ENCODE measurements around the gene GOLGA6L10.
"Not testable (repeated sequence)": the region's sequence is repeated elsewhere in the genome, so short reads cannot be mapped to it uniquely, and the experiment has no call there.

Gene GOLGA6L10, protein sequence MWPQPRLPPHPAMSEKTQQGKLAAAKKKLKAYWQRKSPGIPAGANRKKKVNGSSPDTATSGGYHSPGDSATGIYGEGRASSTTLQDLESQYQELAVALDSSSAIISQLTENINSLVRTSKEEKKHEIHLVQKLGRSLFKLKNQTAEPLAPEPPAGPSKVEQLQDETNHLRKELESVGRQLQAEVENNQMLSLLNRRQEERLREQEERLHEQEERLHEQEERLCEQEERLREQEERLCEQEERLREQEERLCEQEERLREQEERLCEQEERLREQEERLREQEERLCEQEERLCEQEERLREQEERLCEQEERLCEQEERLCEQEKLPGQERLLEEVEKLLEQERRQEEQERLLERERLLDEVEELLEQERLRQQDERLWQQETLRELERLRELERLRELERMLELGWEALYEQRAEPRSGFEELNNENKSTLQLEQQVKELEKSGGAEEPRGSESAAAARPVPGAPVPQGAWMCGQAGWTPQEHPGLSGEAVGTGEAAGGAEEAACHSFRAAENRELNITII

DNA sequence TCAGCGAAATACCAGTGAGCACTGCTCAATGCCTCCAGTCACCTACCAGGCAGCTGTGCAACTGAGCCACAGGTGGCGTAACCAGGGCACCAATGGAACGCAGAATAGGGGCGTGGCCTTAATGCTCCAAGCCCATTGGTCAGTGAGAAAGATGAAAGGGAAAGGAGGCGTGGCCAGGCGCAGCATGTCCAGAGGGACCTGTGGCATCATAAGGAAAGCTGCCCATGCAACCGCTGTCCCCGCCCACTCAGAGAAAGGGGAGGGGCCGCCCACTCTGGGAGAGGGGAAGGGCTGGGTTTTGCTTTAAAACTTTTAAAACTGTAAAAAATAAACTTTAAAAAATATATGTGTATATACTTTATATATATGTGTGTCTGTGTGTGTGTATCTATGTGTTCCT is at the start of gene GOLGA6L10:
GOLGA6L10 (minus strand) TSS at position 101 of the 400 bp plus-strand sequence; CDS start at position 1, 100 bp downstream.
- DNase-seq: not testable (repeated sequence)

DNA sequence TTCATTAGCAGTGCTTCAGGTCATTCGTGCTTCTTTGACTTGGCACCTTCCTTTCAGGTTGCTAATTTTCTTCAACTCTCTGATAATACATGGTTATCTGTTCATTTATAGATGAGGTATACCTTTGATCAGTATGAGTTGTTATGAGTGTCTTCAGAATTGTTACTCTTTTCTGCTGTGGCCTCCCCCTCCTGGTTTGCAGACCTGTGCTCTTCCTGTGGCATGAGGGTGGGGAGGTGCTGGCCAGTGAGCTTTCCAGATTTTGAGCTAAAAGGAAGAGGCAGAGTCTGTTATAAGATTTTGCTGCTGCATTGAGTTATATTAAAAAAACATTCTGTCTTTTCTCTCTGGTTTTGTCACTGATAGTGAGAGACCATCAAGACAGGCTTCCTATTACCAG is 49.5 kb upstream of the GOLGA6L10 start:
- no peak for DNase-seq

DNA sequence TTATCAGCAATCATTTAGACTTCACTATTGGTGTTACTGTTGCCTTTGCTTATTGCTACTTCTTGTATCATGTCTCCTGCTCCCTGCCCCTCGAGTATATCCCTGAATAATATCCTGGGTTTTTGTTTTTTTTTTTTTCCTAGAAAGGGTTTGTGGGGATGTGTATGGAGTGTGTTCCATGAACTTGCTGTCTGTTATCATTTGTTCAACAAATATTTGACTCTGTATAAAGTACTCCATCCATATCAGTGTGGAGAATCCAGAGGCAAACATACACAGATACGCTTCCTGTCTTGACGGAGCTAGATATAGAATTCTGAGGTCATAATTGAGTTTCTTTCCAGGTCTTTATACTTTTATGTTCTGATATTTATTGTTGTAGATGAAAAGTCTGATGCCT is 48.5 kb upstream of the GOLGA6L10 start:
- DNase-seq: no peak

DNA sequence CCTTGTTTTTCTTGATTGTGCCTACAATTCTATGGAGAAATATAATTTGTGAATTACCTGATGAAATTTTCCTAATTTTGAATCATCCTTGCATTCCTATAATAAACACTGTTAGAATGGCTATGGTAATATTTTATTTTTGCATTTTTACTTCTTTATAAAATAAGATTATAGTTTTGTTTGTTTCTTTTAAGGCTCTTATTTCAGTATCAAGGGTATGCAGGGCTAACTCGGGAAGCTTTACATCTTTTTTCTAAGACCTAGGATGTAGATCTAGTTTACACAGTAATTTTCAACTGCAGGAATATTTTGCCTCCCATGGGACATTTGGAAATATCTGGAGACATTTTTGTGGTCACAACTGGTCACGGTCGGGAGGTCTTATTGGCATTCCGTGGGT is 46.5 kb upstream of the GOLGA6L10 start:
- not testable (repeated sequence) for DNase-seq

DNA sequence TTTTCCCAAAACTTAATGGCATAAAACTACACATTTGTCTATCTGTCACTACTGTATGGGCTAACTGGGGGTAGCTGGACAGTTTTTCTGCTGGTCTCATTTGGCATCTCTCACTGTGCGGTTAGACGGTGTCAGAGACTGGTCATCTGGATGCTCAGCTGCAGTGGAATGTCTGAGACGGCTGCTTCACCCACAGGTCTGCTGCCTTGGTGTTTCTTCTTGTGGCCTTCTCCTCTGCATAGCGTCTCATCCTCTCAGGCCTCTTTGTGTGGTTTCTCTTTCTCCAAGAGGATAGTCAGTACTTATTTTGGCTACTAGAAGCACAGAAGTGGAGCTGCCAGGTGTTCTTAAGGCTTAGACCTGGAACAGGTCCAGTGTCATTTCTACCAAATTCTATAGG is 44.4 kb upstream of the GOLGA6L10 start:
- DNase-seq: no peak

DNA sequence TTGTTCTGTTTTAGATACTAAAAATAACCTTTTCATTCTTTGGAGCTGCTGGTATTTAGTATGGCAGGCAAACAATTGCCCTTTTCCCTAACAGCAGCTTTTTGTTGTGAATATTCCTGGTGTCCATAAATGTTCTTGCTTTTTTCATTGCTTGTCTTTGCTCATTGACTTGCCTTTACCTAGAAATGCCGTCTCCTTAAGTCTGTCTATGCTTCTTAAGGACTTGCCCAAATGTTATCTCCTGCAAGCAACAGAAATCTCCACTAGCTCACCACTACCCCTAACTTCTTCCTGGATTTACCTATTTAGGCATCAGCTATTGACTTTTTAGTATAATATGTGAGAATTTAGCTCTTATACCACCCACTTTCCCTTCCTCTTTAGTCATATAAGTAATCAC is 42.8 kb upstream of the GOLGA6L10 start:
- DNase-seq: not testable (repeated sequence)

DNA sequence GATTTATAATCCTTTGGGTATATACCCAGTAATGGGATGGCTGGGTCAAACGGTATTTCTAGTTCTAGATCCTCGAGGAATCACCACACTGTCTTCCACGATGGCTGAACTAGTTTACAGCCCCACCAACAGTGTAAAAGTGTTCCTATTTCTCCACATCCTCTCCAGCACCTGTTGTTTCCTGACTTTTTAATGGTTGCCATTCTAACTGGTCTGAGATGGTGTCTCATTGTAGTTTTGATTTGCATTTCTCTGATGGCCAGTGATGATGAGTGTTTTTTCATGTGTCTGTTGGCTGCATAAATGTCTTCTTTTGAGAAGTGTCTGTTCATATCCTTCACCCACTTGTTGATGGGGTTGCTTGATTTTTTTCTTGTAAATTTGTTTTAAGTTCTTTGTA is 40.9 kb upstream of the GOLGA6L10 start:
- DNase-seq: not testable (repeated sequence)

DNA sequence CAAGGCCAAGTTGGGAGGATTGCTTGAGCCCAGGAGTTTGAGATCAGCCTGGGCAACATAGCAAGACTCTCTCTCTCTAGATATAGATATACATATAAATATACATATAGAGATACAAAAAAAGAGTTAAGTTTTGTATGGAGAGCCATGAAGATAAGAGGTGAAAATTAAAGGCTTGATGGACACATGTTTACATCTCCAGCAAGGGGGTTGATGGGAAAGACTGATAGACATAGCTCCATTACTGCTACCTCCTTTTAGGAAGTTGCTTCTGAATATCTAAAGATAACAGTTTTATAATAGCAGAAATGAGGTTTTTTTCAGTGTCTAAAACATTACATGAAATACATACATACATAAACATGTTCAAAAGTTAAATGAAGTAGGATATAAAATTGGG is 37.9 kb upstream of the GOLGA6L10 start:
- not testable (repeated sequence) for DNase-seq

DNA sequence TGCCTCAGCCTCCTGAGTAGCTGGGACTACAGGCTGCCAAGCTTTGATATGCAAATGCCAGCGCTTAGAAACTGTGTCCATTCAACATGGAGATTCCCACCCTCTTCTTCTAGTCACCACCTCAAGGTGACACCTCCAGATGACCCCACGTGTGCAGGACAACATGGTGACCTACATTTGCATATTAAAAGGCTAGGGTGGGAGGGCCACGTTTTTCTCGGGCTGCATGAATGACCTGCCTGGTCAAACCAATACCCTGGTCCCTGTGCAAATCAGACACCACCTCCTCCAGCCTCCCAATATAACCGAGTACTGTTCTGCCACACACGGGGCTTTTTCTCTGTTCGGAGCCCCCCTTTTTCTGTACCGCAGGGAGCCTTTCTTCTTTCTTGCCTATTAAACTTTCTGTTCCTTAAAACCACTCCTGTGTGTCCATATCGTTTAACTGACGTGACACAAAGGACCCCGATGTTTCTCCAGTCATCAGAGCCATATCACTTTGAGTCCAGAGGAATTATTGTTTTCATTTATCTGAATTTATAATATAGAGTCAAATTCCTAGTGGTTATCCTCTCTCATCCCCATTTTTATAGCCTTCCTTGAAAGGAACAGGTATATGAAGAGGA is 32.2 kb upstream of the GOLGA6L10 start:
- not testable (repeated sequence) for DNase-seq

DNA sequence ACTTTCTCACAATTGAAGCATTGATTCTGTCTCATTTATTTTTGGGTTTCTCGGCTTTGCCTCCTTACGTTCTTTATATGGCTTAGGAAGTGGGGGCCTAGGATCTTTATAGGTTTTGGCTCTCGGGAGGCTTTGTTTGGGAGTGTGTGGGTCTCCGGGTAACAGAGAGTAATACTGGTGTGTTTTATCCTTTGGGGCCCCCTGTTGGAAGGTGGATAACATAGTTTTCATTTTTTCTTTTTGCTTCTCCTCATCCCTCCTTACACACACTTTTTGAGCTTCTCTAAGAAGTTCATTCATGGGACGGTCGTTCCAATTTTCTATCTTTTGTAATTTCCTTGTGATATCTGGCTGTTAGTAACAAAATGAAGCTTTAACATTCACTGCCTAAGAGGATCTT is 30.3 kb upstream of the GOLGA6L10 start:
- not testable (repeated sequence) for DNase-seq

DNA sequence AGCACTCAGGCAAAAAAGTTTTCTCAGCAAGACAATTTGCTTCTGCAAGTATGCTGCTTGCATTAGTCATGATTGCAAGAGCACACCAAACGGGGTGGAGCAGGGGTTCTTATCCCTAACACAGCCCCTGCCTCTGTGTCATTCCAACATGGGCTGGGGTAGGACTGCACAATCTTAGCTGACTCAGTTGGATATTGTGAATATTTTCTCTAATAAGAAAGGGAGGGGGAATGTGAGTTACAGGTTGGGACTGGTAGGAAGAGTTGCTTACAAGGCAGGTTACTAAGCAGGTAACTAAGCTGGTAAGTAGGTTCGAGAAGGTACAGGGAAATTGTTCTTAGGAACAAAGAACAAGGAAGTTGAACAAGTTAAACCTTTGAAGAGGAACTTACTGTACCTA is 24.4 kb upstream of the GOLGA6L10 start:
- DNase-seq: not testable (repeated sequence)

DNA sequence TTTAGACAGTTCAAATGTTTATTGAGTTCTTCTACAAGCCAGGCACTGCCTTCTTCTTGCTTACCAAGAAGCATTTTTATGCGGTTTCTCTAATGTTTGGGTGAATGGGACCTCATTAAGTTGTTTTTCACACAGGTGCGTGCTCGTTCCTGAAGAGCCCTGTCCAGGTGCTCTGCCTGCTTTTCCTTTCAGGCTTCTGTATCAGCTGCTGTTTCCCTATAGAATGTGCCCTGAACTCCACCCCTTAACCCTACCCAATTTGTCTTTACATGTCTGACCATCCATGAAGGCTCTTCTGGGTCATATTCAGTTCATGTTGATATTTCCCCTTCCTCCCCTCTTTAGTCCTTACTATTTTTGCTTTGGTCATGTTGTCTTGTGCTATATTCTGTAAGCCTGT is 22.4 kb upstream of the GOLGA6L10 start:
- DNase-seq: no peak

DNA sequence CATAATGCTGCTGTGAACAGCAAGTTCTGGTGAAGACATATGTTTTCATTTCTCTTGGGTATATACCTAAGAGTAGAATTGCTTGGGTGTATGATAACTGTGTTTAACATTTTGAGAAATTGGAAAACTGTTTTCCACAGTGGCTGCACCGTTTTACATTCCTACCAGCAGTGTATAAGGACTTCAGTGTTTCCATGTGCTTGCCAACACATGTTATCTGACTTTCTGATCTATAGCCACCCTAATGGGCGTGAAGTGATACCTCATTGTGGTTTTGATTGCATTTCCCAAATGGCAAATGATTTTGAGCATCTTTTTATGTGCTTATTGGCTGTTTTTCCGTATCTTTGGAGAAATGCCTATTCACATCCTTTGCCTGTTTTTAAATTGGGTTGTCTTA is 18.5 kb upstream of the GOLGA6L10 start:
- DNase-seq: not testable (repeated sequence)

DNA sequence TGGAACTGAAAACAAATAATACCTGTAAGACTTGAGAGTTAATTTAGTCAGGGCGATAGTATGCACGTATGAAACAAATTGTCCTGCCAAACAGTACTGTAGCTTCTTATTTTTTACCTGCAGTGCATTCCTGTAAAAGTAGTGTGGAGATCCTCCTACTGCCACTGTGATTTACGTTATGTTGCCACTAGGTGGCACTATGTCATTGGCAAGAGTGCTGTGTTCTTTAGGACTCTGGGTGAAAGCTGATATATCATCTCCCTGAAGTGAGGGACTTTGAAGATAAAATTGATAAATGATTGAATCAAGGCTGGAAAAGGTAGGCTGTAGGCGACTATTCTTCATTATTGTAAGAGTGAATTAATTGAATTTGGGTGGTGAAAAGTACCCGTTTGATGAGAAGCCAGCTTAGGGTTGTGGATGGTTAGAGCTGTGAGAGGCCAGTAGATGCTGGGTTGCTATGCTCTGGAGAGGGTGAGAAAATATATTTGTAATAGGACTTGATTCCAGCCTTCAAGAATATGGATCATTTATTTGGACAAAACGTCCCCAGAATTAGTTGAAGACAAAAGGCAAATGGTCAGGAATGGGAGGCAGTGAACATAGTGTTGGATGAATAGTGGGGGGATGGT is 16.5 kb upstream of the GOLGA6L10 start:
- not testable (repeated sequence) for DNase-seq

DNA sequence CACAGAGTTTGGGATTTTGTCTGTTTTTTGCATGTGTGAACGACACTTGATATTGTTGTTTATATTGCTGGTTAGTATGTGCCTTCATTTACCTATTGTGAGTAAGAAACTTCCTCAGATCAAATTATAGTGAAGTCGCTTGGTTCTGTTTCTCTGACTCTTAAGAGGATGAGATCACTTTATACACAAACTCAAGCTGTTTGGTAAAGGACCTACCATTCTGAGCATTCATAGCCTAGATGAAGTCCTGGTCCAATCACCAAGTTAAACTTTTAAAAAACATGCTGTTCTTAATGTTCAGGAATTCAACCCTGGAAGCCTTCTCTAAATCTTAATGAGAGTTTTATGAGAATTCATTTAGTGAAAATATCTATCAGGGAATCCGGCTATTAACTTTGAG is 15.3 kb upstream of the GOLGA6L10 start:
- DNase-seq: not testable (repeated sequence)

DNA sequence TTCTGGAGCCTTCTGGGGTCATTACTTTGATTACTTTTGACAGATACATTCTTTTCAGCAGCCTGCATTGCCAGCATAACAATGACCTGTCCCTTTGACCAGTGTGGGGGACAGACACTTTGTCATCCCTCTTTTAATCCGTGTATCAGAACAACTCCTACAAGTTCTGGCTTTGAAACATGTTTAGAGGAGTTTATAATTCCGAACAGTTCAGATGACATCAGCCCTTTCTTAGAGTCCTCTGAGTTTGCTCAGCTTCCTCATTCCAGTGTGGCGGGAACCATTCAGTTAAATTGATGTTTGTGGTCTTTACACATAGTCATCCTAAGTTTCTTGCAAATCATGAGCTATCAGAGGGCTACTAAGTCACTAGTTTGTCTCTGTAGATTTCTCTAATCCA is 13.5 kb upstream of the GOLGA6L10 start:
- not testable (repeated sequence) for DNase-seq

DNA sequence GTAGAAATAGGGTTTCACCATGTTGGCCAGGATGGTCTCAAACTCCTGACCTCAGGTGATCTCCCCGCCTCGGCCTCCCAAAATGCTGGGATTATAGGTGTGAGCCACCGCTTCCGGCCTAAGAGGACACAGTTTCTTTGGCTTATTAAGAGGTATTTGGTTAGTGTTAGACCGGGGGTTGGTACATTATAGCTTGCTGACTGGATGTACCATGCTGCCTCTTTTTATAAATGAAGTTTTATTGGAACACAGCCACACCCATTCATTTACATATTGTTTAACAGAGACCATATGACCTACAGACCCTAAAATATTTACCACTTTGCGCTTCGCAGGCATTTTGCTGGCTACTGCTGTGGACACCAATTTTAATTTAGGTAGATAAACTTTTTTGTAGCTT is 11.3 kb upstream of the GOLGA6L10 start:
- not testable (repeated sequence) for DNase-seq

DNA sequence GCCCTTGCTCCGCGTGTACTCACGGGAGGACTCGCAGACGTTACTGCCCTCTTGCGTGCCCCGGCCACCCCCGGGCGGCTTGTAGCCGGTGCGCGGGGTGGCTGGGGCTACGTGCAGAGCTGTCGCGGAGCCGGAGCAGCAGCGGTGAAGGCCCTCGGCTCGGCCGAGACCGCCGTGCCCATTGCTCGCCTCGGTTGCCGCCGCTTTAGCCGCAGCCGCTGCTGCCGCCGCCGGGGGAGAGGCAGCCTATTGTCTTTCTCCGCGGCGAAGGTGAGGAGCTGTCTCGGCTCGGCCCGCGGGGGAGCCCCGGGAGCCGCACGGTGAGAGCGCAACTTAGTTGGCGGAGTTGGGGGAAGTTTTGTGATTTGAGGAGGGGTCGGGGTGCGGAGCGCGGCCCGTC is 5.8 kb upstream of the GOLGA6L10 start:
- not testable (repeated sequence) for DNase-seq

DNA sequence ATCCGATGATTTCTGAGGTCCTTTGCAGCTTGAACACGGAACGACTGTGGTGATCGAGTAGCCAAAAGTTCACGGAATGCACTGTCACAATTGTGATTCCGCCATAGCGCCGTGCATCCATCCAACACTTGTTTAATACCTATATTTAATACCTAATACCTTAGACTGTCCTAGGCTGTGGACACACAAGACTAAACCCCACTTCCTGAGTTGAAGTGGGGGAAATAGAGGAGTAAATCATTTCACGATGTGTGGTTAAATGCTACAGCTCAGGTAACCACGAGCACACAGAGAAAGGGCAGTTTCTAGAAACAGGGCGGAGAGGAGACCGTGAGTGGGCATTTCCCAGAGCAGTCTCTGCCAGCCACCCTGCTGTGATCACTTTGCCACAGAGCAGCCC is 5.3 kb upstream of the GOLGA6L10 start:
- DNase-seq: not testable (repeated sequence)

DNA sequence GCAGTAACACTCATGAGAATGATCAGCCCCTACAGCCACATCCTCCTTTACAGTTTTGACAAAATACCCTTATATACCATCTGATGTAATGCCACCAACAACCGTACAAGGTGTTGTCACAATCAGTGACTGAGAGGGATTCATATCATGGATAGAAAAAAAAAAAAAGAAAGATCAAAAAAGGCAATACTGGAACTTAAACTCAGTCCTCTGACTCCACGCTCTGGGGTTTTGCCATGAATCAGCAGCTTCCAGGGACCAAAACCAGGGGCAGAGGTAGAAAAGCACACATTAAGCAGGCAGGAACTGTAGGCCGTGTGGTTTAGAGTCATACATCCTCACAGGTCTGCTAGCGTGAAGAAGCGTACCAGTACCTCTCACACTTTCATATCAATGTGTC is 1.6 kb downstream of the GOLGA6L10 start:
- not testable (repeated sequence) for DNase-seq

DNA sequence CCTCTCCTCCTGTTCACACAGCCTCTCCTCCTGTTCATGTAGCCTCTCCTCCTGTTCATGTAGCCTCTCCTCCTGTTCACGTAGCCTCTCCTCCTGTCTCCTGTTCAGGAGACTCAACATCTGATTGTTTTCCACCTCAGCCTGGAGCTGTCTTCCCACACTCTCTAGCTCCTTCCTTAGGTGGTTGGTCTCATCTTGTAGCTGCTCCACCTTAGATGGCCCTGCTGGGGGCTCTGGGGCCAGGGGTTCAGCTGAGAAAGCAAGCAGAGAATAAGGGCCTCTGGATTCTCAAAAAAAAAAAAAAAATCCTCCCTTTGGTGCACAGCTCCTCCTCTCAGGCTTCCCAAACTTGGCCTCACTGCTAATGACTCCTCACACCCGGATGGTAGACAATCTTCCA is 4.1 kb downstream of the GOLGA6L10 start:
- not testable (repeated sequence) for DNase-seq

DNA sequence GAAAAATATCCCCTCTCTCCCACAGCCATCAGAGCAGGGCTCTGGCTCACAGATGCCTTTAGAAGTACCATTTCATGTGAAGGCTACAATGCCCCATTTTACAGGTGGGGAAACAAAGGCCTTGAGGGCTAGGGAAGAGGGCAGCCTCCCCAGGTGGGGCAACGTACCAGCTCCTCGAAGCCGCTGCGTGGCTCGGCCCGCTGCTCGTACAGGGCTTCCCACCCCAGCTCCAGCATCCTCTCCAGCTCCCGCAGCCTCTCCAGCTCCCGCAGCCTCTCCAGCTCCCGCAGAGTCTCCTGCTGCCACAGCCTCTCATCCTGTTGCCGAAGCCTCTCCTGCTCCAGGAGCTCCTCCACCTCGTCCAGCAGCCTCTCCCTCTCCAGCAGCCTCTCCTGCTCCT is 4.9 kb downstream of the GOLGA6L10 start:
- DNase-seq: not testable (repeated sequence)

DNA sequence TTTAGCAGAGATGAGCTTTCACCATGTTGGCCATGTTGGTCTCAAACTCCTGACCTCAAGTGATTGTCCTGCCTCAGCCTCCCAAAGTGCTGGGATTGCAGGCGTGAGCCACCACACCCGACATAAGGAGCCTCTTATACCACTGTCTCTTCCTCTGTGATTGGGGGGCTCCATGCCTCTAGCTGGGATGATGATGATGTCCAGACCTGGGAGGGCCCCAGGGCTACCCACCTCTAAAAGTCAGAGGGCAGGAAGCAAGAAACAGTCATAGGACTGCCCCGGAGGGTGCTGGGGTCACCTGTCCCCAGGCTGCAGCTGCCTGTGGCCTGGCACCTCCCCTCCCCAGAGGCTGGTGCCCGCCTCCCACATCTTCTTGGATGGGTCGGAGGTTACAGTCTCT is 5.4 kb downstream of the GOLGA6L10 start:
- DNase-seq: not testable (repeated sequence)
